Tibial nerve (tissue), 4 donors: Measurements from ENCODE around the gene SOWAHB.

Experiments
- CTCF ChIP-seq, 5 experiments: fragments of 200-600 bp in 3 of 5; fragments of 450-650 bp in 2 of 5; sonication (generic) in 3 of 5; IDR thresholded peaks; one replicate each; pipeline ENCODE4 v1.5.1; 2016 to 2019; ENCODE audit warnings: antibody characterized with exemption in 5 of 5, mild to moderate bottlenecking in 3 of 5, moderate library complexity in 2 of 5
- EP300 ChIP-seq, 2 donors: sonication (generic); formaldehyde crosslinking; IDR thresholded peaks; one replicate each; pipeline ENCODE4 v1.6.1; 2017; ENCODE audit warnings: antibody characterized with exemption in 2 of 2, mild to moderate bottlenecking in 1 of 2

- no peak for TF ChIP-seq CTCF (IDR thresholded peaks at IDR 0.05)
- no peak for TF ChIP-seq EP300 (IDR thresholded peaks at IDR 0.05)
These were observed 16.6 kb downstream of the SOWAHB start for GRCh38 chr4:76881375-76881774.
